Activated T-cell treated with anti-CD3 and anti-CD28 coated beads for 4 hours (primary cell): ENCODE data around the gene TMEM50A.
A peak's percentile ranks its signal among the peaks of the same experiment; 100 is the strongest.
"Not testable (repeated sequence)": the region's sequence is repeated elsewhere in the genome, so short reads cannot be mapped to it uniquely, and the experiment has no call there.

Source experiments
- DNase-seq: peaks from one replicate; pipeline ENCODE4 v3.0.0-alpha.2; 2020

The TMEM50A gene

DNA sequence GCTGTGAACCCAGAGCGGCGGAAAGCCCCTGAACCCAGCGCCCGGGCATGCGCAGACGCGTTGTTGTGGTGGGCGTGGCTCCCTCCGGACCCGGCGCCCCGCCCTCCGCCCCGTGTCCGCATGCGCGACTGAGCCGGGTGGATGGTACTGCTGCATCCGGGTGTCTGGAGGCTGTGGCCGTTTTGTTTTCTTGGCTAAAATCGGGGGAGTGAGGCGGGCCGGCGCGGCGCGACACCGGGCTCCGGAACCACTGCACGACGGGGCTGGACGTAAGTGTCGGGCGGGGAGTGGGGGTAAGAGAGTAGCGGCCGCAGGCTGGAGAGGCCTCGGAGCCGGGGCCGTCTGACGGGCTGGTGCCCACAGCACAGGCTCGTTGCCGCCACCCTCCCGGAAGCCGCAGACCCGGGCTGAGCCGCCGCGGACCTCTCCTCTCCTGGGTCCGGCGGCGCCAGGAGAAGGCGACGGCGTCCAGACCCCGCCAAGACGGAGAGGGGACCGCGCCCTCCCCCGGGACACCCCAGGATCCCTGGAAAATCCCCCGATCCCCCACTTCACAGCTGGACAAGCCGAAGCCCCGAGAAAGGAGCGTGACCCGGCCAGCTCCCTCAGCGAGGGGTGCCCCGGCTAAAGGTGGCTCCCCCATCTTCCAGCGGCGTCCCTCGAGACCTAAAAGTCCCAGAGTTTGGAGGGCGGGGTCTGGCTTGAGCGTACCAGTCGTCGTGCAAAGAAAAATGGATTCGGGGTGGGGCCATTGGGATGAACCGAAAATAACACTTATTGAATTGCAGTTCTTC lies at the start of gene TMEM50A:
Gene TMEM50A (plus strand): TSS at position 147 of the 794 bp plus-strand sequence. CDS start 2,153 bp downstream, outside the sequence.
- DNase-seq: peak; percentile 86

- not testable (repeated sequence) for DNase-seq
These were observed 49.5 kb upstream of the TMEM50A start for GRCh38 chr1:25288573-25289101.

DNA sequence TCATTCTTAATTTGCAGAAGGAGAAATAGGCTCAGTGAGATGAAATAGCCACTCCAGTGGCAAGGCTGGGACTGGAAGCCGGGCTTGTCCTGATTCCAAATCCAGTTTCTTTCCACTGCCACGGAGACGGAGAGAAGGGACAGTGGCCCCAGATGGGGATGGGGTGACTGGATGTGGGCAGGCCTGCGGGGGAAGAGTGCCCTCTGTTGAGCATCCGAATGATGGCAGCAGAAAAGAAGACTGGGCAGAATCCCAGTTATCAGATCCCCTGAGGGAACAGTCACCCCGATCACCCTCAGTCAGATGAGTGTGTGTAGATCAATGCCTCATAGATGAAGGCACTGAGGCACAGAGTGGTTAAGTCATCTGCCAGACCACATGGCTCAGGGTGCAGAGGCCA lies 48.1 kb upstream of the TMEM50A start:
- not testable (repeated sequence) for DNase-seq

GRCh38 chr1:25293426-25293825 lies 44.7 kb upstream of the TMEM50A start:
- DNase-seq: not testable (repeated sequence)

DNA sequence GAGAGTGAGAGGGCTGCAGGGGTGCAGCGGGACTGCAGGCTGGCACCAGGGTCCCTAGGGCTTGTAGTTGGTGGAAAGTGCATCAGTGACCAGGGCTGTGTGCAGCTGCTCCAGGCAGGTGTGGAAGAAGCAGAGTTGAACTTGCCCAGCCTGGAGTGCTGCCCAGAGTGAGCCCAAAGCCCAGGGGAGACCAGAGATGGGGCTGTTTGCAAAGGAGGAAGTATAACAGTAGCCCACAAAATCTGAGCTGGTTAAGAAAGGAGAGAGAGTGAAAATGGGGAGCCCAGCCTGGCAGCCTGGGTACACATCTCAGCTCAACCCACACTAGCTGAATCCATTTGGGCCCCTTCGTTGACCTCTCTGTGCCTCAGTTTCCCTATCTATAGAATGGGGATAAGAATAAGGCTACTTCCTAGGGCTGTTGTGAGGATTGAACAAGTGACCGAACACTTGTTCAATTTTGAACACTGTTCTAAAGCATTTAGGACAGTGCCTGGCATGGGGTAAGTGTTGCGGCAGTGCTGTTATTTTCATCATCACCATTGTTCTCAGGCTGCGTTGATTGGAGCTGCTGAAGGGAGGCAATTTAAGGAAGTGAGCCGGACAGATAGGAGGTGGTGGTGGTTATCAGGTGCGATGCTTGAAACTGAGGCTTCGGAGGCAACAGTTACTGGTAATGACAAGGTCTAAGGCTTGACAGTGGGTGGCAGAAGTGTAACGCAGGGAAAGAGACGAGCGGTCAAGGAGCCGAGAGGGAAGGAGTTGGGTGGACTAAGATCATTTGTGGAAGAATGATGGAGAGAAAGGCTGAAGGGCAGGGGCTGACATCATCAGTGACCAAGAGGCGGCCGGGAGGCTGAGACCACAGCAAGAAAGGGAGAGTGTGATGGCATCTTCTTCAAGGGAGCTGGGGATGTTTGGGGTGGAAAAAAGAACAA lies 43.0 kb upstream of the TMEM50A start:
- DNase-seq: not testable (repeated sequence)

DNA sequence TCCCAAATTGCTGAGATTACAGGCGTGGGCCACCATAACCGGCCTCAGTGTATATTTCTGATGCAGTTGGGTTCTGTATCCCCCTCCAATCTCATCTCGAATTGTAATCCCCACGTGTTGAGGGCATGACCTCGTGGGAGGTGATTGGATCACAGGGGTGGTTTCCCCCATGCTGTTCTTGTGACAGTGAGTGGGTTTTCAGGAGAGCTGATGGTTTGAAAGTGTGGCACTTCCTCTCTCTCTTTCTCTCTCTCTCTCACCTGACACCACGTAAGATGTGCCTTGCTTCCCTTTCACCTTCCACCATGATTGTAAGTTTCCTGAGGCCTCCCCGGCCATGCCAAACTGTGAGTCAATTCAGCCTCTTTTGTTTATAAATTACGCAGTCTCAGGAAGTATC lies 41.6 kb upstream of the TMEM50A start:
- DNase-seq: not testable (repeated sequence)

- not testable (repeated sequence) for DNase-seq
These were observed 37.4 kb upstream of the TMEM50A start for GRCh38 chr1:25300729-25301128.

DNA sequence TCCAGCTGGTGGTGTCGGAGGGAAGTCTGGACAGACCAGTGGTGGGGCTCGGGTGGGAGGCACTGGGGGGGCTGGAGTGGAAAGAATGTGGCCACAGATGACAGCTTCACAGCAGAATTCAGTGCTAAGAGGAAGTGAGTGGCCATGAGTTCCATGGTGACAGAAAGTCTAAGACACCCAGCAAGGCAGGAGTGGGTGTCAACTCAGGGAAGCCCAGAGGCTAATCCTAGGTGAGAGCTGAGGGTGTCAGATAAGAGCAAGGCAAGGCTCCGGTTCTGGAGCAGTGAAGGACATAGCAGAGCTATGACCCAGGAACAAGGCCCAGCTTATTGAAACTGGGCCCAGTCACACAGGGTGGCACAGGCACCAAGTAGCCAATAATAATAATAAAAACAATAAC lies 35.8 kb upstream of the TMEM50A start:
- DNase-seq: not testable (repeated sequence)

GRCh38 chr1:25304936-25305335 lies 33.2 kb upstream of the TMEM50A start:
- DNase-seq: not testable (repeated sequence)

- DNase-seq: not testable (repeated sequence)
These were observed 30.0 kb upstream of the TMEM50A start for GRCh38 chr1:25308168-25308567.

- not testable (repeated sequence) for DNase-seq
These were observed 29.0 kb upstream of the TMEM50A start for GRCh38 chr1:25309085-25309484.

DNA sequence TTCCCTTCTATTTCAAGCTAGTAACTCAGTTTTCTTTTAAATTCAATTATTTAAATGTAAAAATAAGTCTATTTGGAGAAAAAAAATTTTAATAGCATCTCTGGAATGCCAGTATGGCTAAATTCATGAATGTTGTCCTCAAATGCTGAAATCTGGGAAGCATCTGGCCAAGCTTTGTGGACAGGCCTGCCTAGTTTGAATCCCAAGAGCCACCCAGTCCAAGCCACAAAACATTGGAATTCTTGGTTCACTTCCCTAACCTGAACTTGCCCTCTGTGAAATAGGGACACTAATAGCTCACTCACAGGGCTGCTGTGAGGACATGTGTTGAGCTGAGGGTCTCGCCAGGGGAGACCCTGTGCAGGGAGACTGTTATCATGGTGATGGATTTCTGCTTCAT lies 28.6 kb upstream of the TMEM50A start:
- DNase-seq: not testable (repeated sequence)

GRCh38 chr1:25312806-25313470 lies 25.2 kb upstream of the TMEM50A start:
- not testable (repeated sequence) for DNase-seq

DNA sequence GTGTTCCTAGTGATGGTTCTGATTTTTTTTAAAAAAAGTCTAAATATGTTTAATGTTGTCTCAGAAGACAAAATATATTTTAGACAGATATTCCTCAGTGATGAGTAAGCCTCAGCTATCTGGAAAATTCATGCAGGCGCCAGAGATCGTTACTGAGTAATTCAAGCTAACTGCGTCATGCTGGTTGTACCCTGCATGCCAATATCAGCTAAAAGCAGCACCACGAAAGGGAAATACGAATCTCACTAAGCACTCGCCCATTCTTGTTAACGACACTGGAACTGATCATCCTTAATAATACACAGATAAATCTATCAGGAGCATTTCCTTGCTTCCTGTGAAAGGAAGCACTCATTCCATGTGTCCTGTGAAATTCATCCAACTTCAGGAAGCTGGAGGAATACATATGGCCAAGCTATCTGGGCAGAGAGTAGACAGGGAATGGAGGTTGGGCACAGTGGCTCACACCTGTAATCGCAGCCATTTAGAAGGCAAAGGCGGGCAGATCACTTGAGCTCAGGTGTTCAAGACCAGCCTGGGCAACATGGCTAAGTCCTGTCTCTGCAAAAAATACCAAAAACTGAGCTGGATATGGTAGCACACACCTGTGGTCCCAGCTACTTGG lies 17.7 kb upstream of the TMEM50A start:
- DNase-seq: not testable (repeated sequence)

- DNase-seq: not testable (repeated sequence)
These were observed 16.0 kb upstream of the TMEM50A start for GRCh38 chr1:25322127-25322526.

- DNase-seq: not testable (repeated sequence)
These were observed 13.7 kb upstream of the TMEM50A start for GRCh38 chr1:25324407-25324806.

DNA sequence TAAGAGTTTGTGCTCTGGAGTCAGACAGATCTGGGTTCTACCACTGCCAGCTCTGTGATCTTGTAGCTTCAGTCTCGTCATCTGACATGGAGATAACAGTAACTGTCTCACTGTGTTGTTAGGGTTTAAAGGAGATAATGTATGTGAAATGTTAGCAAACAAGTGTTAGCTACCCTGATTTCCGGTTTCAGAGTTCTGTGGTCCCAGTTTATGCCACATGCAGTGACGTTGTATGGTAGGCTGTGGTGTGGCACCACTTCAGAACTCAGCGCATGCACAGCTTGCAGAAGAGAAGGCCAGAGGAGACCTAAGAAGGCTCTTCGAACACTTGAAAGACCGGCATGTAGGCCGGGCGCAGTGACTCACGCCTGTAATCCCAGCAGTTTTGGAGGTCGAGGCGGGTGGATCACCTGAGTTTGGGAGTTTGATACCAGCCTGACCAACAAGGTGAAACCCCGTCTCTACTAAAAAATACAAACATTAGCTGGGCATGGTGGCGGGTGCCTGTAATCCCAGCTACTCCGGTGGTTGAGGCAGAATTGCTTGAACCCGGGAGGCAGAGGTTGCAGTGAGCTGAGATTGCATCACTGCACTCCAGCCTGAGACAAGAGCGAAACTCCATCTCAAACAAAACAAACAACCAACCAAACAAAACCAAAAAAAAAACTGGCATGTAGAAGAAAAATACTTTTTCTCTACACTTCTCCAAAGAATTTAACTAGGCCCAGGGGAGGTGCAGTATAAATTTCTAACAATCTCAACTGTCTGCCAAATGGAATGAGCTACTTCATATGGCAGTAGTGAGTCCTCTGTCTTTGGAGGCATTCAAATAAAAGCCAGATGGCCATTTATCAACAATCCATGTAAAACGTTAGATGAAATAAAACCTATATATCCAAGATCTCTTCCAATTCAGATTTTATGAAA lies 10.0 kb upstream of the TMEM50A start:
- DNase-seq: not testable (repeated sequence)

DNA sequence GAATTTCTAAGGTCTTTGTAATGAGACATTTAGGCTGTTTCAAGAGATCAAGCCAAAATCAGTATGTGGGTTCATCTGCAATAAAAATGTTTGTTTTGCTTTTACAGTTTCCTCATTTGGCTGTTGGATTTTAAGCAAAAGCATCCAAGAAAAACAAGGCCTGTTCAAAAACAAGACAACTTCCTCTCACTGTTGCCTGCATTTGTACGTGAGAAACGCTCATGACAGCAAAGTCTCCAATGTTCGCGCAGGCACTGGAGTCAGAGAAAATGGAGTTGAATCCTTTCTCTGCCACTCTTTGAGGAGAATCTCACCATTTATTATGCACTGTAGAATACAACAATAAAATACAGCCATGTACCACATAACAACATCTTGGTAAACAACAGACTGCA lies 9.3 kb upstream of the TMEM50A start:
- not testable (repeated sequence) for DNase-seq

DNA sequence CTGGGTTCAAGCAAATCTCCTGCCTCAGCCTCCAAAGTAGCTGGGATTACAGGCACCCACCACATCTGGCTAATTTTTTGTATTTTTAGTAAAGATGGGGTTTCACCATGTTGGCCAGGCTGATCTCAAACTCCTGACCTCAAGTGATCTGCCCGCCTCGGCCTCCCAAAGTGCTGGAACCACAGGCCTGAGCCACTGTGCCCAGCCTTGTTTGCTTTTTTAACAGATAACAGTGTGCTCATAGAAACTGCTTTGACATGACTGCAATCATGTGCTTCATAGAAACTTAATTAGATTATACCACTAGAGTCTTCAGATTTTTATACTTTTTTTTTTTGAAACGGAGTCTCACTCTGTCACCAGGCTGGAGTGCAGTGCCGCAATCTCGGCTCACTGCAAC lies 8.8 kb upstream of the TMEM50A start:
- DNase-seq: not testable (repeated sequence)

- not testable (repeated sequence) for DNase-seq
These were observed 8.2 kb upstream of the TMEM50A start for GRCh38 chr1:25329950-25330349.

GRCh38 chr1:25336922-25337354 lies 1.2 kb upstream of the TMEM50A start:
- peak; percentile 11 for DNase-seq
